Parathyroid adenoma (tissue), 2 donors: ENCODE results near the gene RASGEF1C.

Experiments used
- H2AFZ ChIP-seq: fragments of 300-600 bp; sonication (generic); one replicate; pipeline ENCODE4 v1.7.0; 2017; ENCODE audit warnings: antibody characterized with exemption, mild to moderate bottlenecking
- H3K27ac ChIP-seq: fragments of 300-600 bp; sonication (generic); one replicate; pipeline ENCODE4 v1.7.0; 2017
- H3K27me3 ChIP-seq: fragments of 300-600 bp; sonication (generic); one replicate; pipeline ENCODE4 v1.7.0; 2017; ENCODE audit warnings: low read length; ENCODE audit not compliant: control insufficient read depth, insufficient read depth
- H3K36me3 ChIP-seq: fragments of 300-600 bp; sonication (generic); one replicate; pipeline ENCODE4 v1.7.0; 2017; ENCODE audit warnings: low read length; ENCODE audit not compliant: control insufficient read depth, insufficient read depth
- H3K4me1 ChIP-seq: fragments of 300-600 bp; sonication (generic); one replicate; pipeline ENCODE4 v1.7.0; 2017; ENCODE audit warnings: control low read depth
- H3K4me2 ChIP-seq: fragments of 300-600 bp; sonication (generic); one replicate; pipeline ENCODE4 v1.7.0; 2017; ENCODE audit warnings: low read length
- H3K4me3 ChIP-seq: fragments of 300-600 bp; sonication (generic); one replicate; pipeline ENCODE4 v1.7.0; 2017; ENCODE audit warnings: low read depth, low read length
- H3K79me2 ChIP-seq: fragments of 300-600 bp; sonication (generic); one replicate; pipeline ENCODE4 v1.7.0; 2017; ENCODE audit warnings: control low read depth
- H3K9ac ChIP-seq: fragments of 300-600 bp; sonication (generic); one replicate; pipeline ENCODE4 v1.7.0; 2017; ENCODE audit warnings: mild to moderate bottlenecking
- H3K9me3 ChIP-seq: fragments of 300-600 bp; sonication (generic); one replicate; pipeline ENCODE4 v1.7.0; 2017; ENCODE audit warnings: low read length; ENCODE audit not compliant: control insufficient read depth
- TF ChIP-seq, protein P1 (sequence below): fragments of 300-600 bp; sonication (generic); IDR thresholded peaks from one replicate; pipeline ENCODE4 v1.7.0; 2017; ENCODE audit warnings: antibody characterized with exemption, mild to moderate bottlenecking
- donor health status: primary hyperparathyroidism.

The RASGEF1C gene

GRCh38 chr5:180097163-180097894 is 111.7 kb downstream of the RASGEF1C start:
- Histone ChIP-seq H3K27ac (no peak overlapping the region), H3K9ac (no peak overlapping the region), H3K9me3 (no peaks in the 10 kb centered on the region), H3K4me1 (no peaks in the 10 kb centered on the region), H2AFZ (no peak overlapping the region), H3K36me3 (no peaks in the 10 kb centered on the region), H3K27me3 (no peaks in the 10 kb centered on the region), H3K4me3 (no peak overlapping the region), H3K4me2 (no peak overlapping the region), H3K79me2 (no peaks in the 10 kb centered on the region)
- TF ChIP-seq, protein P1, sequence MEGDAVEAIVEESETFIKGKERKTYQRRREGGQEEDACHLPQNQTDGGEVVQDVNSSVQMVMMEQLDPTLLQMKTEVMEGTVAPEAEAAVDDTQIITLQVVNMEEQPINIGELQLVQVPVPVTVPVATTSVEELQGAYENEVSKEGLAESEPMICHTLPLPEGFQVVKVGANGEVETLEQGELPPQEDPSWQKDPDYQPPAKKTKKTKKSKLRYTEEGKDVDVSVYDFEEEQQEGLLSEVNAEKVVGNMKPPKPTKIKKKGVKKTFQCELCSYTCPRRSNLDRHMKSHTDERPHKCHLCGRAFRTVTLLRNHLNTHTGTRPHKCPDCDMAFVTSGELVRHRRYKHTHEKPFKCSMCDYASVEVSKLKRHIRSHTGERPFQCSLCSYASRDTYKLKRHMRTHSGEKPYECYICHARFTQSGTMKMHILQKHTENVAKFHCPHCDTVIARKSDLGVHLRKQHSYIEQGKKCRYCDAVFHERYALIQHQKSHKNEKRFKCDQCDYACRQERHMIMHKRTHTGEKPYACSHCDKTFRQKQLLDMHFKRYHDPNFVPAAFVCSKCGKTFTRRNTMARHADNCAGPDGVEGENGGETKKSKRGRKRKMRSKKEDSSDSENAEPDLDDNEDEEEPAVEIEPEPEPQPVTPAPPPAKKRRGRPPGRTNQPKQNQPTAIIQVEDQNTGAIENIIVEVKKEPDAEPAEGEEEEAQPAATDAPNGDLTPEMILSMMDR = no peak

GRCh38 chr5:180096616-180097015 is 112.4 kb downstream of the RASGEF1C start:
- no peak overlapping the region for H3K4me2 ChIP-seq
- TF ChIP-seq, protein P1 = no peak
- no peaks in the 10 kb centered on the region for H3K36me3 ChIP-seq
- no peak overlapping the region for H3K9ac ChIP-seq
- no peaks in the 10 kb centered on the region for H3K4me1 ChIP-seq
- H3K4me3 ChIP-seq = no peak overlapping the region
- no peak overlapping the region for H2AFZ ChIP-seq
- no peaks in the 10 kb centered on the region for H3K79me2 ChIP-seq
- no peaks in the 10 kb centered on the region for H3K9me3 ChIP-seq
- no peaks in the 10 kb centered on the region for H3K27me3 ChIP-seq
- no peak overlapping the region for H3K27ac ChIP-seq

DNA sequence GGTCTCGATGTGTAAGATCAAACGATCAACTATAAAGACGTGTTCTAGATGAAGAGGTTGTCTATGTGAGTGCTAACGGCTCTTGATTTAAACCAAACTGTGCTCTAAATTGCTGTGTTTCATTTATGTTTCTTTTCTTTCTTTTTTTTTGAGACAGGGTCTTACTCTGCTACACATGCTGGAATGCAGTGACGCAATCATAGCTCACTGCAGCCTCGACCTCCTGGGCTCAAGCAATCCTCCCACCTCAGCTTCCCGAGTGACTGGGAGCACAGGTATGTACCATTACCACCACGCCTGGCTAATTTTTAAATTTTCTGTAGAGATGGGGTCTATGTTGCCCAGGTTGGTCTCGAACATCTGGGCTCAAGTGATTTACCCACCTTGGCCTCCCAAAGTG is 113.5 kb downstream of the RASGEF1C start:
- Histone ChIP-seq H3K27ac (no peak overlapping the region), H2AFZ (no peak overlapping the region), H3K4me2 (no peak overlapping the region)

GRCh38 chr5:180093651-180094382 is 115.2 kb downstream of the RASGEF1C start:
- H3K36me3 ChIP-seq = no peaks in the 10 kb centered on the region
- H2AFZ ChIP-seq = no peak overlapping the region
- H3K4me1 ChIP-seq = peaks cover 5% of the 10 kb centered on the region
- no peaks in the 10 kb centered on the region for H3K9me3 ChIP-seq
- H3K4me2 ChIP-seq = no peak overlapping the region
- no peak overlapping the region for H3K9ac ChIP-seq
- no peak overlapping the region for H3K27ac ChIP-seq
- H3K27me3 ChIP-seq = no peaks in the 10 kb centered on the region
- TF ChIP-seq, protein P1 = no peak
- H3K4me3 ChIP-seq = no peak overlapping the region
- H3K79me2 ChIP-seq = no peaks in the 10 kb centered on the region

More for the DNA sequence above, 113.5 kb downstream of the RASGEF1C start:
- TF ChIP-seq, protein P1 = no peak
- Histone ChIP-seq H3K27me3 (no peaks in the 10 kb centered on the region), H3K4me3 (no peak overlapping the region), H3K36me3 (no peaks in the 10 kb centered on the region), H3K4me1 (peaks cover 5% of the 10 kb centered on the region), H3K79me2 (no peaks in the 10 kb centered on the region), H3K9me3 (no peaks in the 10 kb centered on the region), H3K9ac (no peak overlapping the region)
